GM19239 (cell line): ENCODE measurements around the gene STK32A.

Source experiments
- DNase-seq: peaks from one replicate; pipeline ENCODE4 v3.0.0; 2011; ENCODE audit warnings: low spot score; ENCODE audit not compliant: insufficient read length
- FAIRE-seq: peaks from 2 replicates; lab custom pipeline; 2011; peaks lifted over from hg19 to GRCh38; lab: Jason Lieb, UNC

The STK32A gene

GRCh38 chr5:147384346-147385193 is 149.7 kb downstream of the STK32A start:
- FAIRE-seq, result no peak
- DNase-seq, result no peak

GRCh38 chr5:147387109-147387508 is 152.3 kb downstream of the STK32A start:
- DNase-seq (no peak), FAIRE-seq (no peak)

- FAIRE-seq, result no peak
- DNase-seq, result no peak
Observed at GRCh38 chr5:147388184-147389108, 153.6 kb downstream of the STK32A start.

- FAIRE-seq, result no peak
Observed at GRCh38 chr5:147390654-147391225, 155.9 kb downstream of the STK32A start.

DNA sequence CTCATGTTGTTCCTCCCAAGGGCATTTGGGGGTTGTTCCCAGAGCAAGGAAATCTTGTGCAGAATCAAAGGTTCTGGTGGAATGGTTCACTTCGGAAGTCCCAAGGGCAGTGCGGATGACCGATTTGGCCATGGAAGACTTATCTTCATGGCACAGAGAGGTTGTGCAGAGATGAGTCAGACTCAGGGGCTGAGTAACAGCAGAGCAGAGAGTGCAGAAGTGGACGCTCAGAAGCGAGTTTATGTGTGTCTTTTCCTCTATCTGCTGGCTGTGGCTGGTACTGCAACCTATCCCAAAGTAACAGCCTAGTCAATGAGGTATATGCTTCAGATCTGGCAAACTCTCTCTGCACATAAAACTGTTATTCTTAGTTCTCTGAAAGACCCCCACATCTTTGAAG is 157.0 kb downstream of the STK32A start:
- peak; percentile 64 for FAIRE-seq
- no peak for DNase-seq

More at GRCh38 chr5:147390654-147391225, 155.9 kb downstream of the STK32A start:
- no peak for DNase-seq

DNA sequence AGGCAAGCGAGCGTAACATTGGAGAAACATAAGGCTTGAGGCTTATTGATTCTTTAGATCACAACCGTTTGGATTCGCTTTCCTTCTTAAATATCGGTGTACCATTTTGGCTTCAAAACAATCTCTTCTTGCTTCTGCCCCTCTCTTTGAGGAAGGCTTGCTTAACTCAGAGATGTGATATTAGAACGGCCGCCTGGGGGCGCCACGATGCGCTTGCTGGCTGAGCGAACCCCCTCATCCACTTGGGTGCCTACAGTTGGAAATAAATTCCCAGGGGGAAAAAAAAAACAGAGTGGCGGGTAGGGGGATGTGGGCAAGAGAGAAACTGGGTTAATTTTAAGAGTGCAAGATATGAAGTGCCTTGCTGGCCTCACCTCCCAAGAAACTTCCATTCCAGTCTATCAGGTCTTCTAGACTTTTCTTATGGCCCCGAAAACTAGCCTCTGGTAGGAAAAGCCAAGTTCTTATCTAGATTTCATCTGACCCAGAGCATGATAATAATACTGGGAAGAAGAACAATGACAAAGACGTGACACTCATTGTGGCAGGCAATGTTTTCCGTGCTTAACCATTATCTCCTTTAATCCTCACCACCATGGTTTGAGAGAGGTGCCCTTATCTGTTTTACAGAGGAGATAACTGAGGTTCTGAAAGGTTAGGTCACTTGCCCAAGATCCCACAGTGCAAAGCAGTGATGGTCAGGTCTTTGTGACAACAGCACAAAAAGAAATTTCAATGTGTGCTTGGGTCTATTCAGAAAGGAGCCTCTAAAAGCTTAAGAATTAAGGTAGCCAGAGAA is 159.2 kb downstream of the STK32A start:
- FAIRE-seq (no peak), DNase-seq (no peak)

DNA sequence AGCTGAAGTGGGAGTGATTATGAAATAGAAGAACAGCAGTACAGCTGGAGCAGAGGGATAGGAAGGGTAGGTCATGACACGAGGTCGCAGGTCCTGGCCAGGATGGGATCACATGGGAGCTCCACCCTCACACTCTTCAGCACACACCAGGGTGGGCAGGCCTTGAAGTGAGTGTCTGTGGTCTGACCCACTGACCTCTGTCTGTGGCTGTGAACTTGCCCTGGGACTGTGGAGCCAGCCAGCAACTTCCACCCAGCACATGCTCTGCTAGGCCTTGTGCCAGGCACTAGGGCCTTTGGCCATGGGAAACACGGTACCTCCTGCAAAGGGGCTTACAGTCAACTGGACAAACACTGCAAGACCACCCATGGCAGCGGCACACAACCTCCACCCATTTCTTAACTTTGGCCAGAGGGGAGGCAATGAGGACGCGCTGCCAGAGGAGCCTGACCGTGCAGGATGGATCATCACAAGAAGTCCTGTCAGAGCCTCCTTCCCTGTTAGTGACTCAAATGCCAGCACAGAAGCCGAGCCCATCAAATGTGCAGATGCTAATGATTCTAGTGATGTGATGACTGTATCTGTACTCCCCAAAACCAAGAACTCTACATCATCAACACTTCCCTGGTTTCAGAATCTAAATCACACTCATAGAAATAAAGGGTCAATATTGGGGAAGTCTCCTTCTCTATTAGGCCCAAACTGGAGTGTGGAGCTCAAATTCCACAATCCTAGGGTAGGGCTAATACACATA is 161.4 kb downstream of the STK32A start:
- FAIRE-seq, result no peak
- no peak for DNase-seq

- no peak for DNase-seq
- FAIRE-seq, result no peak
Observed at GRCh38 chr5:147397616-147398015, 162.8 kb downstream of the STK32A start.

GRCh38 chr5:147398860-147399259 is 164.0 kb downstream of the STK32A start:
- DNase-seq (no peak), FAIRE-seq (no peak)

- DNase-seq (no peak), FAIRE-seq (no peak)
Observed at GRCh38 chr5:147400126-147400809, 165.4 kb downstream of the STK32A start.

DNA sequence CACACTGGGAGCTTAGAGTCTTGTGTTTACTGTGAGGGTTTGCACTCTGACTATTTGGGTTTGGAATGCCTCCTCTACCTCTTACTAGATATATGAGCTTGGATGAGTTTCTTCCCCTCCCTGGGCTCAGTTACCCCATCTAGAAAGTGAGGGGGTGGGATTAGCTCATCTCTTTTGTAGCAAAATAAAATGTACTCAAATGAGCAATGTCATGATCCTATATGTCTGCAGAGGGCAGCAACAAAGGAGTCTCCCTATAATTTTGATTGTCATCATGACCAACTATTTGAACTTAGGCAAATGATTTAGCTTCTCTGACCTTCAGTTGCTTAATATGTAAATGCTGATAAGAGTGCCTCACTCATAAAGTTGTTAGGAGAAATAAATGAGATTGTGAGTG is 166.1 kb downstream of the STK32A start:
- FAIRE-seq (no peak), DNase-seq (no peak)

DNA sequence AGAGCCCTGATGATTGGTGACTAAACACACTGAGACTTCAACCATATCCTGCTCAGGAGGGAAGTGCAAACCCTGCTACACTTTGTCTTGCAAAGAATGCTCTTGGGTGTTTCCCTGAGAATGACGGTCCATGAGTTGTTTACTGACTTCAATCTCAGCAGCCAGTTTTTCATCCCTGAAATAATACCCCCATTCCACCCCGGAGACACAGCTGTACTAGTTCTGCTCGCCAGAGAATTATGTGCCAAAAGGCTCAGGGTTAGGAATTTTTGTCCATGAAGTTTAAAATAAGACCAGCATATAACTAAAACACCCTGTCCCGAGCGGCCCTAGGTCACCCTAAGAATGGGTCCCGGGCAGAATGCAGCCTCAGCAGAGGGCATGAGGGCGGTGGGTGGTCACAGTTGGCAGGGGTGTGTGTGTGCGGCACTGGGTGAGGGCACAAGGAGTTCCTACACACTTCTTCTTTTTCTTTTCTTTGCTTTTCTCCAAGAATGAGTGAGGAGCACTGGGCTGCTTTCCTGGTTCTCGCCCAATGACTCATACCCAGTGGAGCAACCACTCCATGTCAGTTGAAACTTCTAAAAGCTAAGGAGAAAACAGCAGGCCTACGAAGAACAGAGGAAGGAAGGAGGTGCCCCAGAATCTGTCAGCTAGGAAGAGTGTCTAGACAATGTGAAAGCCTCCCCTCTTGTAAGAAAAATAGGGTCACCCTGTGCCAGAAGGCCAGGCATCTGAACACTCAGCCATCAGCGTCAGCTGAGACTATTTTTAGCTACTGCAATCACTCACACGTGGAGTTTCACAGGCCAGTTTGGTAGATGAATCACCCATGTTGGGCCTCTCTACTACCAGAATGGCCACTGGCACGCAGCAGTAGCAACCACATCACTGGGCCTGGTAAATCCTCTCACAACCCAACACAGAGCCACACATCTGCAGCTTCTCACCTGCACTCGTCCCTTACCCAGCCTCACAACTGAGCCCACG is 169.1 kb downstream of the STK32A start:
- DNase-seq (peak; percentile 43), FAIRE-seq (no peak)

DNA sequence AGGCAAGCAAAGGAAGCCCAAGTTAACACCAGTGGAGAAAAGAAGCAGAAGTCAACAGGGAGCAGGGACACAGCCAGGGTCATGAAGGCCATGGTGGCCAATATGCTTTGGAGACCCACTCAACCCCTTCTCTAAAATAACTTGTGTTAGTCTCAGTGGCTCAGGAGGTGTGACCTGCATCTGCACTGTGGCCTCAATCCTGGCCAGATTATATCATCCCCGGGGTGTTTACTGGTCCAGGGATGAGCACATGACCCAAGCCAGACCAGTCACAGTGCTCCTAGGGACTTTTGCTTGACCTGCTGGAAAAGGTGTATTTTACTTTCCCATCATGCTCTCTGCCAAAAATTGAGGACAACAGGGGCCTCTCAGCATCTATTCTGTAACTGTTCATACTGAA is 169.9 kb downstream of the STK32A start:
- FAIRE-seq (no peak), DNase-seq (no peak)

DNA sequence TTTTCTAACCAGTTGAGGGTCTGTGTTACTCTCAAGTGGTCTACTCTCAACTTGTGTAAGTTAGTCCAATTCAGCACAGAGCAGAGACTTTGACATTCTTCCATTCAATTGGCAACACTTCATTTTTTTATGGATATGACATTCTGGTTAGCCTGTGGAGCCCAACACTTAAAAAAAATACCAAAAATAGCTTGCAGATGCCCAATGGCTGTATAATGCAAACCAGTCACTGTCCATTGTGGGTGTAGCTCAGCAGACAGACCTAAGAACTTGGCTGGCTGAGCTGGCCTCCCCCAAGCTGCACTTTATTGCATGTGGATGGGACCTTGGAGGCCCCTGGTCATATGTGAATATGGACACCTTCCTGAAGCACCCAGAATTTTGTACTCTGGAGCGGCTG is 171.8 kb downstream of the STK32A start:
- no peak for DNase-seq
- FAIRE-seq, result no peak

DNA sequence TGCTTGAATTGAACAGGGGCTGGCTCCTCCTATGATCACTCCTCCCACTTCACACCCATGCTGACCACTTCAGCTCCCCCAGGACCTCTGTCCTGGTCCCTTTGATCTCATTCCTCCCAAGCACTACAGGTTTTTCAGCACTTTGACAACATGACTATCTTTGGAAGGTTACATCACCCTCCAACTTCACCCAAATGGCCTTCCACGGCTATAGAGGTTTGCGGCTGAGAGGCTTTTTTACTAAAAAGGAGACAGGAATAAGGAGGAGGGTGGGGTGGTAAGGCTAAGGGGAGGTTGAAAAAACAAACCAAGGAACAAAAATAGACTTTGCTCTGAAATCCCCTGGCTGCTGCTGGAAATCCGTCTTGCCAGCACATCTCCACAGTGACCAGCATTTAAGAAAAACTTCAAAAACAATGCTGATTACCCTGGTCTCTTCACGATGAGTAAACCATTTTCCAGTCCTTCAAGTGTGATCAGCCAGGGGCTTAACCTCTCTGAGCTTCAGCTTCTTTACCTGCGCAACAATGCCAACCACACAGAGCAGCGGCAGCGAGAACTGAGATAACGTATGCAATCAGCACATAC is 172.4 kb downstream of the STK32A start:
- FAIRE-seq, result no peak
- DNase-seq, result no peak

GRCh38 chr5:147408980-147409379 is 174.2 kb downstream of the STK32A start:
- no peak for FAIRE-seq
- no peak for DNase-seq
